ENCODE measurements around the gene PCNX3.
"Not testable (repeated sequence)": the region's sequence is repeated elsewhere in the genome, so short reads cannot be mapped to it uniquely, and the experiment has no call there.

The PCNX3 gene

DNA sequence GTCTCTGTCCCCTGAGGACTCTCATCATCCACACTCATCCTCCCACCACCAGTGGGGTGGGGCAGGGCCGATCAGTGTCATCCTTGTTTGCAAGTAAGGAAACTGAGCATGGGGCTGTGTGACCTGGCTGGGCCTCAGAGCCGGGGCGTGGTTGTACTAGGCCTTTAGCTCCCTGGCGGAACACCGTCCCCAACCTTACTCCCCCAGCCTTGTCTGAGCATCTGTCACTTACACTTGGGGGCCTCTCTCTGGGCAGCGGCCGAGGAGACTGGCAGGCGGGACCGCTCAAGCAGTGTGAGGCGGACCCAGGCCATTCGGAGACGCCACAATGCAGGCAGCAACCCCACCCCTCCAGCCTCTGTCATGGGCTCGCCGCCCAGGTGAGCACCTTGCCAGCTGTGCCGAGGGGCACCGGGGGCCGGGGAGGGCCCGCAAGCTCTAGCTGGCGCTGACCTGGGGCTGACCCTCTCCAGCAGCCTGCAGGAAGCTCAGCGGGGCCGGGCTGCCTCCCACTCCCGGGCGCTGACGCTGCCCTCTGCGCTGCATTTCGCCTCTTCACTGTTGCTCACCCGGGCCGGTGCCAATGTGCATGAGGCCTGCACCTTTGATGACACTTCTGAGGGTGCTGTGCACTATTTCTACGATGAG lies 3.8 kb downstream of the PCNX3 start:
- DNase-seq (ENCODE audit: low read depth) = no peak

DNA sequence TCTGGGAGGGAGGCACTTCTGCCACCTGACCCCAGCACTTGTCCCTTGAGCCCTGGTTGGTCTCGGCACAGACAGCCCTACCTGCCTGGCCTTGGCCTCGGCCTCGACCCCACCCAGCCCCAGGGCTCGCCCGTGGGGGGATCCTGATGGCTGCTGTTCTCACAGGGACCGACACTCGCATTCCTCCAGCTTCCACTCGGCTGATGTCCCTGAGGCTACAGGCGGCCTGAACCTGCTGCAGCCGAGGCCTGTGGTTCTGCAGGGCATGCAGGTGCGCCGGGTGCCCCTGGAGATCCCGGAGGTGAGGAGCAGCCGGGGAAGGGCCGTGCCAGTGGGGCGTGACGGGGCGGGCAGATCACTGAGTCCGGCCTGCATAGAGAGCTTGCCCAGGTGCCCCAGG lies 5.1 kb downstream of the PCNX3 start:
- DNase-seq (ENCODE audit: low read depth) = no peak

DNA sequence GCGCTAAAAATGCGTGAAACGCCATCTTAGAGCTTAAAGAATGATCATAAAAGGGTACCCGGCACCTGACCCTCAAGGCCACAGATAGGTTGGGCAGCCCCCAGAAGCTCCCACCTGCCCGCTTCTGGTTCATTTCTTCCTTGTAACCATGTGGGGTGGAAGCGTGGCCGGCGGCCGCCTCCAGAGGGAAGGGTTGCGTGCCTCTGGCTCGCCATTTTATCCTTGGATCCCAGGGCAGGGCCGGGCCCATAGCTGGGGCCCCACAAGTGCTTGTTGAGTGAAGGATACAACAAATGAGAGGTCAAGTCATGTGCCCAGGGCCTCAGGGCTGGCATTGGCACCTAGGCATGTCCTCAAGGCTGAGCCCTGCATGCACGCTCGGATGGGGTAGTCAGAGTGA lies 5.9 kb downstream of the PCNX3 start:
- no peak for DNase-seq (ENCODE audit: low read depth)

DNA sequence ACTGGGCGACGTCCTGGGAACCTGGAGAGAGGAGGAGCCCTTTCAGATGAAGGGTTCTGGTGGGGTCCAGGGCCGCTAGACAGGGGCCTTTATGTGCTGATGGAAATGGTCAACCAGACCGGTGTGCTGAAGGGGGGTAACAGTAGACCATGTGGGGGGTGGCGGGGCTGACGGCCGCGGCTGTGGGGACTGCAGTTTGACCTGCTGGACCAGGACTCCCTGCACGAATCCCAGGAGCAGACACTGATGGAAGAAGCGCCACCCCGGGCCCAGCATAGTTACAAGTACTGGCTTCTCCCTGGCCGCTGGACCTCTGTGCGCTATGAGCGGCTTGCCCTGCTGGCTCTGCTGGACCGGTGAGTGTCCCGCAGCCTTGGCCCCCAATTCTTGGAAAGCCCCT lies 6.4 kb downstream of the PCNX3 start:
- DNase-seq (ENCODE audit: low read depth) = no peak

DNA sequence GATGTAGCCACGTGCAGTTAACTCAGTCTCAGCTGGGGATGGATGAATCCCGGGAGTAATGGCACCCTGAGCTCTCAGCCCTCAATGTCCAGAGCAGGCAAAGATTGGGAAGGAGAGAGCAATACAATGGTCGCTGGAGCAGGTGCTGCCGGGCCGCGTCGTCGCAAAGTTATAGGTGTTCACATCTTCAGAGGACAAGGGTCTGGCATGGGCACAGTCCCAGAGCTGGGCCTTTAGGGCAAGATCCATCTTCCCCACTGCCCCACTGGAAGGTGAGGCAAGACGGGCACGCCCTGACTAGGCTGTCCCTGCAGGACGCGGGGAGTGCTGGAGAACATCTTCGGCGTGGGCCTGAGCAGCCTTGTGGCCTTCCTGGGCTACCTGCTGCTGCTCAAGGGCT lies 7.6 kb downstream of the PCNX3 start:
- DNase-seq (ENCODE audit: low read depth) = no peak

DNA sequence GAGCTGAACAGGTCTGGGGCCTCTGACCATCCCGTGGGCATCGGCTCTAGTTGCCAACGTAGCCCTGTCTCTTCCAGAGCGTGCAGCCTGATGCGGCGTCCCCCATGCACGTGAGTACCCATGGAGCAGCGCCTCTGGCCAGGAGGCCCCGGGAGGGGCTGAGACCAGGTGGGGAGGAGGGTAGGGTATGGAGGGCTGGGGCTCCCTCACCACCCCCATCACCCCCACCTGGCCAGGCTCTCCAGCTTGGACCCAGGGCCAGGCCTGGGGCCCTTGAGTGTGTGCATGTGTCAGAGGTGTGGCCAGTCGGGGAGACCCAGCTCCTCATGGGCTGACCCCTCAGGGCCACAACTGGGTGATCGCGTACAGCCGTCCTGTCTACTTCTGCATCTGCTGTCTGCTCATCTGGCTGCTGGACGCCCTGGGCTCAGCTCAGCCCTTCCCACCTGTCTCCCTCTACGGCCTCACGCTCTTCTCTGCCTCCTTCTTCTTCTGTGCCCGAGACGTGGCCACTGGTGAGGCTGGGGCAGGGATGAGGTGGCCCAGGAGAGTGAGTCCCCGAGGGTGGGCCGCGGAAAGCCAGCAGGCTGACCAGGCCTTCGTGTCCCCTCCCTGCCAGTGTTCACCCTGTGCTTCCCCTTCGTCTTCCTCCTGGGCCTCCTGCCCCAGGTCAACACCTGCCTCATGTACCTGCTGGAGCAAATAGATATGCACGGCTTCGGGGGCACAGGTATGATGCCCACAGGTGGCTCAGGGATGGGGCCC lies 8.5 kb downstream of the PCNX3 start:
- no peak for DNase-seq (ENCODE audit: low read depth)

DNA sequence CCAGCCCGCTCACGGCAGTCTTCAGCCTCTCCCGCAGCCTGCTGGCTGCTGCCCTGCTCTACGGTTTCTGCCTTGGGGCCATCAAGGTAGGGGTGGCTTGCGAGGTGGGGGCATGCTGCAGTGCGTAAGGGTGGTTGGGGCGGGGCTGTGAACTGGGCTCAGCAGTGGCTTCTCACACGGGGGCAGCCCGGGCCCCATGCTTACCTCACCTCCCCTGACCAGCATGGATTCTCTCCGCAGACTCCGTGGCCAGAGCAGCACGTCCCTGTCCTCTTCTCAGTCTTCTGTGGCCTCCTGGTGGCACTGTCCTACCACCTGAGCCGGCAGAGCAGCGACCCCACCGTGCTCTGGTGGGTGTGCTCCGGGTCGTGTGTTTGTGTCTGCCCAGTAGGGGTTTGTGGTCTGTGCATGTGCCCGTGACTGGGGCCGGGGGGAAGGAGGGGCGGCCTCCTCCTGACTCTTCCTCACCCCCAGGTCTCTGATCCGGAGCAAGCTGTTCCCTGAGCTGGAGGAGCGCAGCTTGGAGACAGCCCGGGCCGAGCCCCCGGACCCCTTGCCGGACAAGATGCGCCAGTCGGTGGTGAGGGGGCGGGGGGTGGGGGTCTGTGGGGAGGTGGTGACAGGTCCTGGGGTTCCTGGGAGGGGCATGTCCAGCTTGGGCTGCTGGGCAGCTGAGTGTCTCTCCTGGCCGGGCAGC lies 9.5 kb downstream of the PCNX3 start:
- DNase-seq (ENCODE audit: low read depth) = no peak

DNA sequence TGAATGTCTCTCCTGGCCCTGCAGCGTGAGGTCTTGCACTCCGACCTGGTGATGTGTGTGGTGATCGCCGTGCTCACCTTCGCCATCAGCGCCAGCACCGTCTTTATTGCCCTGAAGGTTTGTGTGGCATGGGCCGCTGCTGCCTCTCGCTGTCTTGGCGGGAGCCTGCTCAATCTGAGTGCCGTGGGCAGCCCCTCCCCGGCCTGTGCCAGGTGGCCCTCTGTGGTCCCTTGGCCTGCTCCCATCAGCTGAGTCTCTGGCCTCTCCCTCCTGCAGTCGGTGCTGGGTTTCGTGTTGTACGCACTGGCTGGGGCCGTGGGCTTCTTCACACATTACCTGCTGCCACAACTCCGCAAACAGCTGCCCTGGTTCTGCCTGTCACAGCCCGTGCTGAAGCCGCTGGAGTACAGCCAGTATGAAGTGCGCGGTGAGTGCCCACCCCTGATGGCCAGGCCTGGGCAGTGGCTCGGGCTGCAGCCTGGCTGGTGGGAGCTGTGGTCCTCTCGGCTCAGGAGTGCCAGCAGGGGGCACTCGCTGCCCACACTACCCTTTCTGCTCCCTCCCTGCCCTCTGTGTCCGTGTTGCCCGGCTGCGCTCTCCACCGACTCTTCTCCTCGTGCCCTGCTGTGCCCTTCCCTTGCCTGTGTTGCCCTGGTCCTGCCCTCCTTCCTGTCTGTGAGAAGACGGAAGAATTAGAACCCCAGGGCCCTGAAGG lies 10.2 kb downstream of the PCNX3 start:
- peak; percentile 57 for DNase-seq (ENCODE audit: low read depth)

DNA sequence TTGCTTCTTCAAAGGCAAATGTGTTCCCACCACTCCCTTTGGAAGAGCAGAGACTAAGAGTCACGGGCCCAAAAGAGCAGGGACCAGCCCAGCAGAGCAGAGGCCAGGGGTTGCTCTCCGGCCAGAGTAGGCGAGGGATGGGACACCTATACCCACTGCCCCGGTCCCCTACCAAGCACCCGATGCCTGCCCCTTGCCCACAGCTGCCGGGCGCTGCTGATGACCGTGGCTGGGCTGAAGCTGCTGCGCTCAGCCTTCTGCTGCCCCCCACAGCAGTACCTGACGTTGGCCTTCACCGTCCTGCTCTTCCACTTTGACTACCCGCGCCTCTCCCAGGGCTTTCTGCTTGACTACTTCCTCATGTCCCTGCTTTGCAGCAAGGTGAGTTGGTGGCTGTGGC lies 11.6 kb downstream of the PCNX3 start:
- no peak for DNase-seq (ENCODE audit: low read depth)

DNA sequence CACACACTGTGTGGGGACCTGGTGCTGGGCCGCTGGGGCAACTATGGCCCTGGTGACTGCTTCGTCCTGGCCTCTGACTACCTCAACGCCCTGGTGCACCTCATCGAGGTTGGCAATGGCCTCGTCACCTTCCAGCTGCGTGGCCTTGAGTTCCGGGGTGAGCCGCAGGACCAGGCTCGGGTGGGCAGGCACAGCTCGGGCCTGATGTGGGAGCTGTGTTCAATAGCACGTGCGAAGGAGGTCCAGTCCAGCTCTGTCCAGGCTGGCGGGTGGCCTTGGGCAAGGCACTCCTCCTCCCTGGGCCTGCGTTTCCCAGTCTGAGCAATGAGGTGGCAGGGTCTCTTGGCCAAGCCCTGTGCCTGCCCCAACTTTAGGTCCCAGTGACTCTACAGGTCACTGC lies 14.0 kb downstream of the PCNX3 start:
- DNase-seq (ENCODE audit: low read depth) = no peak

DNA sequence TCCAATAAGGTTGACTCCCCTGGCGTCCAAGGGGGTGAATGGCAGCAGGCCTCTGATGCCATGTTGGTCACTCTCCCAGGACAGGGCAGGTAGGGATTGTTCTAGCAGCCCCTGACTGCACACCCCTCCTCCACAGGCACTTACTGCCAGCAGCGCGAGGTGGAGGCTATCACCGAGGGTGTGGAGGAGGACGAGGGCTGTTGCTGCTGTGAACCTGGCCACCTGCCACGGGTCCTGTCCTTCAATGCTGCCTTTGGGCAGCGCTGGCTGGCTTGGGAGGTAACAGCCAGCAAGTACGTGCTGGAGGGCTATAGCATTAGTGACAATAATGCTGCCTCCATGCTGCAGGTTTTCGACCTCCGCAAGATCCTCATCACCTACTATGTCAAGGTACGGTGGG lies 14.6 kb downstream of the PCNX3 start:
- no peak for DNase-seq (ENCODE audit: low read depth)

DNA sequence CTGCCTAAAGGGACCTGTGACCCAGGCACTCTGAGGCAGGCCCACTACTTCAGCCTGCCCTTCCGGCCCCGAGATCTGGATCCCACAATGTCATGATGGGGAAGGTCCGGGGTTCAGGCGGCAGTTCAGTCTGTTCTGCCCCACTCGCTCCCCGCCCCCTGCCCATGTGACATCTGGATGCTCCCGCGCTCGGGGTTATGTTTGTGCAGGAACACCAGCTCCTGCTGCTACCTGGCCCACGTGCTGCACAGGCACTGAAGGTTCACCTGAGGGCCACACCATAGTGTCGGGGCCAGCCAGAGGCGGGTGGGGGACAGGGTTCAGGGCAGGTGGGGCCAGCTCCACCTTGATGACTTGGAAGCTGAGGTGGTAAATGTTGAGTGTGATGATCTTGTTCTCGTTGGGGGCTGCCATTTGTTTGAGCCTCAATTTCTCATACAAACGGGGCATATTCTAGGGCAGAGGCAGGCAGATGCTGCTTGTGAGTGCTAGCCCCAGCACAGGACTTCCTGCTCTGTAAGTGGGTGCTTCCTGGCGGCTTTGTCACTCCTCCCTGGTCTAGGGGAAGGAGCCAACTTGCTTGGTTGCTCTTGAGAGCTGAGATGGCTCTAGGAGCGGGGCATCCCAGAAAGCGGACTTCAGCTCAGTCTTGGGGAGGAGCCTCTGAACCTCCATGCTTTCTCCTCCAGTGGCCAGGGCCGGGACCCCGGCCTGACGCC lies 18.0 kb downstream of the PCNX3 start:
- DNase-seq (ENCODE audit: low read depth) = no peak

DNA sequence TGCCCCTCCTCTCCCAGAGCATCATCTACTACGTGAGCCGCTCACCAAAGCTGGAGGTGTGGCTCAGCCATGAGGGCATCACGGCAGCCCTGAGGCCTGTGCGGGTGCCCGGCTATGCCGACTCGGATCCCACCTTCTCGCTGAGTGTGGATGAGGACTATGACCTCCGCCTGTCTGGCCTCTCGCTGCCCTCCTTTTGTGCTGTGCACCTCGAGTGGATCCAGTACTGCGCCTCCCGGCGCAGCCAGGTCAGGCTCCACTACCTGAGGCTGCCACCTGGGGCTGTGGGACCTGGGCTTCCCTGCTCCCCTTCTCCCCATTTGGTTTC lies 18.5 kb downstream of the PCNX3 start:
- no peak for DNase-seq (ENCODE audit: low read depth)

DNA sequence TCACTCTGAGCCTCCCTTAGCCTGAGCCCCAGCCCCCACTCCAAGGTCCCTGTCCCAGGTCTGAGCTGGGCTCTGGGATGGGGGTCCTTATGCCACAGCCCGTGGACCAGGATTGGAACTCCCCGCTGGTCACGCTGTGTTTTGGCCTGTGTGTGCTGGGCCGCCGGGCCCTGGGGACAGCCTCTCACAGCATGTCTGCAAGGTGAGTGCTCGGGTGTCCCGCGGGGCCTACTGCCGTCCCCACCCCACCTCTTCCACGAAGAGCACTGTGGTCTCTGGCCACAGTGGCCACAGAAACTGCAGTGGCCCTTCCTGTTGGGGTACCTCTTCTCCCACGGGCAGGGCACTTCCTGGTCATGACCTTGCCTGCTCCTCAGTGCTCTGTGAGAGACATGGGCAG lies 18.9 kb downstream of the PCNX3 start:
- DNase-seq (ENCODE audit: low read depth) = no peak

DNA sequence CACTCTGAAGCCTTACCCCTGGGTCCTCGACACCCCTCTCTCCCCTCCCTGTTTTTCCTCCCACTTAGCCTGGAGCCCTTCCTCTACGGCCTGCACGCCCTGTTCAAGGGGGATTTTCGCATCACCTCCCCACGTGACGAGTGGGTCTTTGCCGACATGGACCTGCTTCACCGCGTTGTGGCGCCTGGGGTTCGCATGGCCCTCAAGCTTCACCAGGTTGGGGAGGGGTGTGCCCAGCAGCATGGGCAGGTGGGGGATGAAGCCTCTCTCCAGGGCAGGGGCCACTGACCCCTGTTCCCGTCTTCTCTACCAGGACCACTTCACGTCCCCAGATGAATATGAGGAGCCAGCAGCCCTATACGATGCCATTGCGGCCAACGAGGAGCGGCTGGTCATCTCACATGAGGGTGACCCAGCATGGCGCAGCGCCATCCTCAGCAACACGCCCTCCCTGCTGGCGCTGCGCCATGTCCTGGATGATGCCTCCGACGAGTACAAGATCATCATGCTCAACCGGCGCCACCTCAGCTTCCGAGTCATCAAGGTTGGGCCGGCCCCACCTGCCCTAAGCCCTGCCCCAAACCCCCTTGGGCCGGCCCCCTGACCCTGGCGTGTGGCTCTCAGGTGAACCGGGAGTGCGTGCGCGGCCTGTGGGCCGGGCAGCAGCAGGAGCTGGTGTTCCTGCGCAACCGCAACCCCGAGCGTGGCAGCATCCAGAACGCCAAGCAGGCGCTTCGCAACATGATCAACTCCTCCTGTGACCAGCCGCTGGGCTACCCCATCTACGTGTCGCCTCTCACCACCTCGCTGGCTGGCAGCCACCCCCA lies 19.5 kb downstream of the PCNX3 start:
- DNase-seq (ENCODE audit: low read depth) = no peak

DNA sequence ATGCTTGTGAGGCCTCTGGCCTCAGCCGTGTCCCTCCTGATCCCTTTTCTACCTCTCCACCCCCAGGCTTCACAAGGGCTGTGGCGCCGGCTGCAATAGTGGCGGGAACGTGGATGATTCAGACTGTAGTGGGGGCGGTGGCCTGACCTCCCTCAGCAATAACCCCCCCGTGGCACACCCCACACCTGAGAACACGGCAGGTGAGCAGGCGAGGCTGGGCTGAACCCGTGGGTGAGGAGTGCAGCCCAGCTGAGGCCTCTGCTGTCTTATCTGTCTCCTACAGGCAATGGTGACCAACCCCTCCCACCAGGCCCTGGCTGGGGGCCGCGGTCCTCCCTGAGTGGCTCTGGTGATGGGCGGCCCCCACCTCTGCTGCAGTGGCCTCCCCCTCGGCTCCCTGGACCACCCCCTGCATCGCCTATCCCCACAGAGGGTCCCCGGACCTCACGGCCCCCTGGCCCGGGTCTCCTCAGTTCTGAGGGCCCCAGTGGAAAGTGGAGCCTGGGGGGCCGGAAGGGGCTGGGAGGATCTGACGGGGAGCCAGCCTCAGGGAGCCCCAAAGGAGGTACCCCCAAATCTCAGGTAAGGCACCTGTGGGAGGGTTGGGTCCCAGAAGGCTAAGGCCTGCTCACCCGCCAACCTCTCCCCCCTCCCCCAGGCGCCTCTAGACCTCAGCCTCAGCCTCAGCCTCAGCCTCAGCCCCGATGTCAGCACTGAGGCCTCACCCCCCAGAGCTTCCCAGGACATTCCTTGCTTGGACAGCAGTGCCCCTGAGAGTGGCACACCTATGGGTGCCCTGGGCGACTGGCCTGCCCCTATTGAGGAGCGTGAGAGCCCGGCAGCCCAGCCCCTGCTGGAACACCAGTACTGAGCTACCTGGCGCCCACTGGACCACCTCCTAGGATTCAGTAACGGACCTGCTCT lies 20.8 kb downstream of the PCNX3 start:
- DNase-seq (ENCODE audit: low read depth) = no peak

DNA sequence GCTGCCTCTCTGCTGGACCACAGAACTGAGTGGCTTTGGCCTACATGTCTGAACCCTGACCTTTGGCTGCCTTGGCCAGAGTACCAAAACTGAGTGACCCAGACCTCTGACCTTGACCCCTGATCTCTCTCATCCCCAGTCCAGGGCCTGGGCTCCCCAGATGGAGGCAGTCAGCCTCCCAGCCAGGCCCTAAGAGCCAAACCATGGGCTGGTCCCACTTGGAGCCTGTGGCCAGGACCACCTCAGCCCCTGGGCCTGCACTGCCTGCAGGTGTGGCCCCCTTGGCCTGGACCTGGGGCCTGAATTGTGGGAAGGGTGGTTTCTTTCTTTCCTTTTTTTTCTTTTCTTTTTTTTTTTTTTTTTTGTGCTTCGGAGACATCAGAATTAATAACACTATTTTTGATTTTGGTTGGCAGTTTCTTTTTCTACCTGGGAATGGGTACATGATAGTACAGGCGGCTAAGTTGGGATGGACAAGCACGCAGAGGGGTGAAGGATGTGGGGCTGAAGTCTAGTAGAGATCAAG lies 21.5 kb downstream of the PCNX3 start:
- no peak for DNase-seq (ENCODE audit: low read depth)

DNA sequence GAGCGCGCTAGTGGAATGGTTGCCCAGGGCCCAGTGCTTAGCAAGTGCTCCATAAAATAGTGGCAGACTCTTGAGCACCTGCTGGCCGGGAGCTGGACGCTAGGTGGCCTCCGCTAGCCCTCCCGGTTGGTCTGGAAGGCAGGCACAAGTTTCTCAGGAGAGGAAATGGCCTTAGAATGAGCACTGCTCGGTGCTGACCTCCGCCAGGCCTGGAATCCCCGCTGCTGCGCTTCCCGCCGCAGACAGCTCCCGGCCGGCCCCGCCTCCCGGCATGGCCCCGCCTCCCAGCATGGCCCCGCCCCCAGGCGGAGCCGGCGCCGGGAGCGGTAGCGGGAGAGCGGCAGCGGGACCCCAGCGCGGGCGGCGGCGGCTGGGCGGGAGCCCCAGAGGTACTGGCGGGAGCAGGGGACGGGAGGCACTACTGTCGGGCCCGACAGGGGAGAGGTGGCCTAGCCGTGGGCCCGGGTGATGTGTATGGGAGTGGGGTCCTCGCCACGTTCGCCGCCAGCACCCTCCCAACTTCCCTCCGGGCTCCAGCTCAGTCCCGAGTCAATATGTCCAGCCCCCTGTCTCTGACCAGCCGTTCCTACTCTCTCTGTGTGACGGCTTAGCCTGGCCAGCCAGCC lies 22.3 kb downstream of the PCNX3 start, which contains the start of gene SIPA1:
Gene SIPA1, plus strand, starts transcription at position 308 of the 626 bp plus-strand sequence. CDS start 2,821 bp downstream, outside the sequence.
- DNase-seq (ENCODE audit: low read depth) = peak; percentile 96

DNA sequence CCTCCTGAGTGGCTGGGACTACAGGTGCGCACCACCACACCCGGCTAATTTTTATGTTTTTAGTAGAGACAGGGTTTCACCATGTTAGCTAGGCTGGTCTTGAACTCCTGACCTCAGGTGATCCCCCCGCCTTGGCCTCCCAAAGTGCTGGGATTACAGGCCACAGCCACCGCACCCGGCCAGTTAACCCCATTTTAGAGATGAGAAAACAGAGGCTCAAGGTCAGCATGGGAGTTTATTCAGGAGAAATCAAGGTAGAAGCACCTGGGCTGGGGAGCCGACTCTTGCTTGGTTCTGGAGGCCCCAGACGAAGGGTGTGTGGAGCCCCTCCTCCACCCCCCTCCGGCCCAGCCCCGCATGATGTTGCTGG lies 23.6 kb downstream of the PCNX3 start:
- DNase-seq (ENCODE audit: low read depth) = not testable (repeated sequence)

All from EH (cell line).